Measurements from ENCODE around the gene CMC4.
A peak's percentile ranks its signal among the peaks of the same experiment; 100 is the strongest.

Gene CMC4, protein sequence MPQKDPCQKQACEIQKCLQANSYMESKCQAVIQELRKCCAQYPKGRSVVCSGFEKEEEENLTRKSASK

GRCh38 chrX:155070975-155071693, at the start of gene CMC4, which contains the start of the genes BRCC3 and MTCP1:
Gene CMC4, minus strand, starts transcription at chrX:155071136. Its CDS starts 7,113 bp downstream, at chrX:155064023.
Gene BRCC3, plus strand, starts transcription at chrX:155071508. Its CDS starts 20 bp downstream, at chrX:155071528.
Gene MTCP1, minus strand, starts transcription at chrX:155071136. Its CDS starts 5,126 bp downstream, at chrX:155066010.
- peak; percentile 54 to 55 for DNase-seq

- no peak for DNase-seq
Observed at GRCh38 chrX:155115174-155115819, 44.4 kb upstream of the CMC4 start.

- no peak for DNase-seq
Observed at GRCh38 chrX:155113097-155113496, 42.2 kb upstream of the CMC4 start.

DNA sequence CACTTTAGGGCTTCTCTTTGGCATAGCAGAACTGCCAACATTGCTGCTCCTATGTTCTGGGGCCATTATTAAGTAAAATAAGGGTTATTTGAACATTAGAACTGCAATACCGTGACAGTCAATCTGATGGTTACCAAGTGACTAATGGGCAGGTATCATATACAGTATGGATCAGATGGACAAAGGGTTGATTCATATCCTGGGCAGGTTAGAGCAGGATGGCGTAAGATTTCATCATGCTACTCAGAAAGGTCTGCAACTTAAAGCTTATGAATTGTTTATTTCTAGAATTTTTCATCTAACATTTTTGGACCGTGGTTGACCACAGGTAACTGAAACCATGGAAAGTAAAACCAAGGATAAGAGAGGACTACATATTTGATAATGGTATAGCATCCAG, 41.2 kb upstream of the CMC4 start:
- no peak for DNase-seq

- DNase-seq = no peak
Observed at GRCh38 chrX:155108427-155108826, 37.5 kb upstream of the CMC4 start.

- no peak for DNase-seq
Observed at GRCh38 chrX:155105919-155106318, 35.0 kb upstream of the CMC4 start.

DNA sequence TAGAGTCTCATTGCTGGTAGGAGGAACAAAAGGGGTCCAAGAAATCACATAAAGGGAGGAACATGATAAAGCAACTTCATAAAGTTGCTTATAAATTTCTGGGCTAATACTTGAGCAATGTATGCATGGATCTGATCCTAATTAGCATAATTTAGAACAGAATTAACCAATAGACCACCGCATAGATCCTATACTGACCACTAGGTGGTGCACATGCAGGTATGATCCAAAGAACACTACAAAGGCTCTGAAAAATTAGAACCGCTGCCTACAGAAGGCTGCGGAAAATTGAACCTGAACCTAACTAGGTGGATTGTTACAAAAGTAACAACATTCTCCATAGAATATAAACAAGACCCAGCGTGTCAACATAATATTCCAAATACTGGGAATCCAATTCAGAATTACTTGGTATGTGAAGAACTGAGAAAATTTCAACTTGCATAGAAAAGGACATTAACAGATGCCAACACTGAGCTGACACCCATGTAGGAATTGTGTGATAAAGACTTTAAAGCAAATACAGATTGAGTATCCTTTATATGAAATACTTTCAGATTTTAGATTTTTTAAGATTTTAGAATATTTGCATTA, 23.6 kb upstream of the CMC4 start:
- peak; percentile 20 to 43 for DNase-seq

- DNase-seq = no peak
Observed at GRCh38 chrX:155086961-155087735, 16.2 kb upstream of the CMC4 start.

DNA sequence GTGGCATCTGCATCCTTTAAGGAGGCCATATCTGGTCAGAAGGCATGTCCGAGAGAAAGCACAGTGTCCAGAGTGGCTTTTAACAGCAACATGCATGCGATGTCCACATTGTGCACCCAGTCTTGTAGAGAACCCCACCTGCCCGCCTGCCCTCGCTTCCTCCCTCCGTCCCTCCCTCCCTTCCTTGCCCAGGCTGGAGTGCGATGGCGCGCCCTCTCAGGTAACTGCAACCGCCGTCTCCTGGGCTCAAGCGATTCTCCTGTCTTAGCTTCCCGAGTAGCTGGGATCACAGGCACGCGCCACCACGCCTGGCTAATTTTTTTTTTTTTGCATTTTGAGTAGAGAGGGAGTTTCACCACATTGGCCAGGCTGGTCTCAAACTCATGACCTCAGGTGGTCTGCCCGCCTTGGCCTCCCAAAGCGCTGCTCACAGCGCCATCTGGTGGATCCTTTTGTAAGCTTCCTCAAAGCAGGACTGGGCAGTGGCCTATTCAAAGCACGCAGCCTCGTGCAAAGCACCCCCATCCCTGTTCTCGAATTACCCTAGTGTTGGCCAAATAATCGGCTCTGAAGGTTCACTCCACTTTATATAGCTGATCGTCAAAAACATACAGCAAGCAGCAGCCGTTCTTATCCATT, 15.4 kb upstream of the CMC4 start:
- DNase-seq = peak; percentile 1 to 3

DNA sequence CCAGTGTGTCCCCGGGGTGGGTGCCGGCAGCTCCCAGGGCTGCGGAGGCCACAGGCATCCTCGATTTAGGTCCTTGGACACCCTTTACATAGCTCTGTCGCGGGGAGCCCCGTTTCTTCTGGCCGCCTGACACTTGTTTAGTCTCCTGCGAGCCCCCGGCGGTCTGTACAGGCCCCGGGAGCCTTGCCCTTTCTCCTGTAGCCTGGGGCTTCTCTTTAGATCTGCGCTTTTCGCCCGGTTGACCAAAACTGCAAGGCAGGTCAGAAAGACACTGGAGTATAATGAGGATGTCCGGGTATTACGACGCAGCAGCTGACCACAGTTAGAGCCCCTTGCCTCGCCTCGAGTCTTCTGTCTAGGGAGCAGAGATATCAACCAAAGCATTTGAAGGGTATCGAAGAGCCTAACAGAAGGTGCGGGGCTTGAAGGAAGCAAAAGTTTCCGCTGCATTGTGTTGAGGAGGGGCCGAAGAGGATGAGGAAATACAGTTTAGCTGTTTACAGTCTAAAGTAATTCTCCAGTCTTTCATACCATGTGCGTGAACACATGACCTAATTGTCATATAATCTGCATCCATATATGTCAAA, 851 bp upstream of the CMC4 start:
- DNase-seq = no peak

DNA sequence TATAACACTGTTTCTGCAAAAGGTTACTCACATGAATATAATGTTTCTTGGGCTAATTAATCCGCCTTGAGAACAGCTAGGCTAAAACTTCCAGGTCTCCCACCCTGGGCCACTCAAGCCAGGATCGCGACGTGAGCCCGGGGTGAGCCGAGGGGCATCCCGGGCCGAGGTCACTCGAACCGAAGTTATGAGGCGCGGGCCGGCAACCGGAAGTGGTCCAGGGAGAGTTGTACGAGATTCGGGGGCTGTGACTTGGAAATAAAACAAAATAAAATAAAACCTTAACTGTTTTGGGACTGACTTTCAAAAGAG, 317 bp downstream of the CMC4 start:
- peak in 1 of 2 experiments; percentile 32 for DNase-seq

- DNase-seq = peak in 1 of 2 experiments; percentile 26
Observed at GRCh38 chrX:155070038-155070437, 898 bp downstream of the CMC4 start.

GRCh38 chrX:155069414-155069813, 1.5 kb downstream of the CMC4 start:
- no peak for DNase-seq

- DNase-seq = no peak
Observed at GRCh38 chrX:155068165-155068564, 2.8 kb downstream of the CMC4 start.

DNA sequence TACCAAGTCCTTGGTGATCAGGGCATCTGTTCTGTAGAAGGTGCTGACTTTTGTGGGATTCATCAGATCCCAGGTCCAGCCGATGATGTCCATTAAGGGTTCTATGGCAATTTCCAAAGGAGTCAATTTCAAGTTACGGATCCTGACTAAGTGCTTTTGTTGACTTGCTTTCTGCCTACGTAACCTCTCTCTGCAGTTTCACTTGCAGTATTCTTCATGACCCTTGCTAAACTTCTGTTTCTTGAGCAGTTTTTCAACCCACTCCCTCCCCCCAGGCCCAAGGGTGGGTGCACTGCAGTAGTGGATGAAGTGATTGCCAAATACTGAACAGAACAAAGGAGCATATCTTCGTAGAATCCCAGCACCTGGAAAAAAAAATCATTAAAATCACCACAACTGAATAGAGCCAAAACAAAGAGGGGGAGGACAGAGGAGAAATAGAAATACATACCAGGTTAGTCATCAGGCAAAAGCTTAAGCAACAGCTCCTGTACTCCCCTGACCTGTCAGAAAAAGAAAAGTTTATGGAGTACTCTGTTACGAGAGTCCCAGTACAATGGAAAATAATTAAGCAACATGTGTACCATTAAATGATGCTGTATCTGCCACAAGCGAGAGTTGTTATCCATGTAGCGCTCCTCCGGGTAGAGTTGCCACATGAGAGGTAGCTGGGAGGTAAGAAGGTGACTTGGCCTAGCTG, 5.8 kb downstream of the CMC4 start:
- DNase-seq = no peak

DNA sequence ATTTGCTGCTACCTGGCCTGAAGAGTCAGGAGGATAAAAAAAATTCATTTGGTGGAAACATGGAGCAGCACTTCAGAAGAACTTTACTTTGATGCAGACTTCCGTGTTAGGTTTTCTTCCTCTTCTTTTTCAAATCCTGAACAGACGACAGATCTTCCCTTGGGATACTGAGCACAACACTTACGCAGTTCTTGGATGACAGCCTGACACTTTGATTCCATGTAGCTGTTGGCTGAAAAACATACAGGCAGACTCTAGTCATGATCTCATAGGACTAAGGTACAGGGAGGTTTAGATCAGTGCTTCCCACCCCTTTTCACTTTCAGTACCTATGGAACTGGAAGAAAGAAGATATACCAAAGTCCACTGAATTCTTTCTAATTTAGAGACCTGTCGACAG, 9.2 kb downstream of the CMC4 start:
- DNase-seq = no peak

DNA sequence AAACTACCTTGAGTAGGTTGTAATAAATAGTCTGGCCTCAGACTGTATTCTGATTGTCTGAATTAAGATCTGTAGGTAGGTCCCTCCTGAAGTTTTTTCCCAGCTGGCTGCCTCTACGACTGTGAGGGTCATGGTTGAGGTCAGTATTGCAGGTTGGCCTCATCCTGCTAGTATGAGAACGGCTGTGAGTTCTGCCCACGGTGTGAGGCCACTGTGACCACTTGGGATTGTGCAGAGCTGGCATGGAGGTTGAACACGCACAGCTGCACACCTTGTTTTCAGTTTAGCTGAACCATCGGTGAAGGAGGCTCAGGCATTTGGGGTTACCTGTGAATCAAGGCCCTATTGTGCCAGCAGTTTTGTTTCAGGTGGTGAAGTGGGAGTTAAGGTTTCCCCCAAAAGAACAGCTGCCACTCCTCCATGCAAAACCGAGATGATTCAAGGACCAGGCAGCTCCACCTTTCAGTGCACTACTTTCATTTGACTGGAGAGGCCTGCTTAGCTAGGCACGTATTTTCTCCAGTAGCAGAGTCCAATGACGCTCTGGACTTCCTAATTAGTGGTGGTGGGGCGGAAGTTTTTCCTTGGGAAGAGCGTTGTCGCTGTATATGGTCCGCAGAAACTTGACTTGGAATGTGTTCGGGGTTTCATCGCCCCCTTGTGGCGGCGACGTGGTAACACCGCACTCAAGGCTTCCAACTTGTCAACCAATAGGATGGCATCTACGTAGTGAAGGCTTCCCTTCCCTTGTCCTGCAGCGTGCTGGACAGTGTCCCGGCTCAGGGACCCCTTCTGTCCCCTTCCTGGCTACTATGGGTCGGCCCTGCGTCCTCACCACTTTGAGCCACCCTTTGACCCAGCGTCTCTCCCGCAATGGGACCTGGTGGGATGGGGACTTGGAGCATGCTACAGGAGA, 13.8 kb downstream of the CMC4 start:
- peak; percentile 8 to 23 for DNase-seq

DNA sequence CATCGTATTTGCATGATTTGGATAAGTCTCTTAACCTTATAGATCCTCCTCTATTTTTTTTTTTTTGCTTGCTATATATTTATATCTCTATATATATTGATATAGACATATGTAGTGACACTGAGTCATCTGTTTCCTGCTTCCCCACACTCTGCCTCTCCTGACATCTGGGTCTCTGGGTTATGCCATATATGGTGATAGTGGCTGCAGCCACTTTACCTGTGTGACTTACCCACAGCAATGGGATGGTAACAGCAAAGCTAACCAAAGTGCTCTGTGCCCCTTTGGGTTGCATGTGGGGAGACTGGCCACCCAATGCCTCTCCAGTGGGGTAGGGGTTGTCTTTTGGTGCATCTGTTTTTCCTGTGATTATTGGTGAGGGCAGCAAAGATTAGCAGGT, 14.5 kb downstream of the CMC4 start:
- no peak for DNase-seq

DNA sequence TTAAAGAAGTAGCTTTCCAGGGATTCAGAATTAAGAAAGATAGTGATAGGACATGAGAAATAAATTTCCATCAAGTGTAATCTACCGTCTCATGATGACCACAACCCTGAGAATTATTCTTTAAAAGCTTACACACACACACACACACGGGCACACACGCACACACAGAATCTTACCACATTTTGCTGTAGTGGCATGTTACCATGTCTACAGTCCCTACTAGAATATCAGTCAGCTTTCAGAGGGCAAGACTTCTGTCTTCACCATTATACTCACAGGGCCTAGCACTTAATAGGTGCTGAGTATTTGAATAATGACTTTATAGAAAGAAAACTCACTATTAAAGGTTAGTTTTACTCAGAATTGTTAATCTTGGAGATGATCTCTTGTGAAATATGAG, 15.4 kb downstream of the CMC4 start:
- no peak for DNase-seq

GRCh38 chrX:155054255-155054654, 16.7 kb downstream of the CMC4 start:
- DNase-seq = no peak

DNA sequence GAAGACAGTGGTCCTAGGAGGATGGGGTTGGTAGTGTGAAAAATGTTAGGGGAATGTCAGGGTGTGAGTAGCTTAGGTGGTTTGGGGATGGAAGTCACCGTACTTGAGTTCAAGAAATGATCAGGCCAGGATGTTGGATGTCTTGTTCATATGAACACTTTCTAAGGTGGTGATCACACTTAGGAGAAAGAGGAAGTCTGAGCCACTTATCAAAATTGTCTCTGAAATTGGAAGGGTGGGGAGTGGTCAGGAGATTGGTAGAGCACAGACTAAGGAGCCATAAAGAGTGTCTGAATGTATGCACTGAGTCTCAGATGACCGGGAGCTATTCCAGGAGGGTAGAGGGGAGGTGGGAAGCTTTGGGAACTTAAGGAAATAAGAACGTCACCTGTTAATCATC, 17.3 kb downstream of the CMC4 start:
- DNase-seq = no peak
